ENCODE measurements around the gene CSTB.

GRCh38 chr21:43733529-43734071 is 42.5 kb downstream of the CSTB start:
- TF ChIP-seq SIRT6 (IDR thresholded peaks at IDR 0.05; ENCODE audit: low read length), result no peak
- TF ChIP-seq RXRA (IDR thresholded peaks at IDR 0.05; ENCODE audit: insufficient read depth, low read depth, low read length), result no peak
- no peak for TF ChIP-seq EGR1 (IDR thresholded peaks at IDR 0.05; ENCODE audit: borderline replicate concordance, low read depth, low read length)
- TF ChIP-seq POLR2A (IDR thresholded peaks at IDR 0.05; ENCODE audit: control extremely low read depth in 1 of 2, low read depth in 2 of 2, low read length in 2 of 2), result no peak
- no peak for TF ChIP-seq MAX (IDR thresholded peaks at IDR 0.05)
- no peak for TF ChIP-seq CTCF (IDR thresholded peaks at IDR 0.05; ENCODE audit: control extremely low read depth in 1 of 3, insufficient read depth in 1 of 3, low read depth in 1 of 3, low read length in 3 of 3)
